Heart right ventricle (tissue), 16 donors: Measurements from ENCODE around the gene EIF5. TPM values are rescaled to one million over a fixed set of nuclear protein-coding genes. Genes with fewer than 3 reads are reported as not detected.
A peak's percentile ranks its signal among the peaks of the same experiment; 100 is the strongest.

ENCODE experiments used
- ATAC-seq, 8 donors: fragments of 200-7000 bp; cut with Tn5 transposase; one replicate each; pipeline ENCODE4 v1.9.1; 2020; ENCODE audit warnings: mild to moderate bottlenecking in 8 of 8, moderate library complexity in 8 of 8, moderate number of reproducible peaks in 1 of 8
- DNase-seq, 2 donors: peaks; one replicate each; pipeline ENCODE4 v3.0.0-alpha.2; 2020
- H3K27ac ChIP-seq, 10 donors: fragments of 200-600 bp; sonication (generic) in 2 of 10; one replicate each; pipeline versions ENCODE4 v1.5.0 to v1.8.0; 2020 to 2022; ENCODE audit warnings: mild to moderate bottlenecking in 3 of 10
- H3K27me3 ChIP-seq, 7 donors: fragments of 200-600 bp; one replicate each; pipeline ENCODE4 v1.8.0; 2021 to 2022; ENCODE audit warnings: mild to moderate bottlenecking in 2 of 7
- H3K36me3 ChIP-seq, 9 donors: fragments of 200-600 bp; sonication (generic) in 1 of 9; one replicate each; pipeline versions ENCODE4 v1.5.0 to v1.8.0; 2020 to 2022; ENCODE audit warnings: mild to moderate bottlenecking in 2 of 9
- H3K4me1 ChIP-seq, 9 donors: fragments of 200-600 bp; sonication (generic) in 1 of 9; one replicate each; pipeline versions ENCODE4 v1.5.0 to v1.8.0; 2020 to 2022; ENCODE audit warnings: mild to moderate bottlenecking in 4 of 9
- H3K4me3 ChIP-seq, 10 donors: fragments of 200-600 bp; sonication (generic) in 2 of 10; one replicate each; pipeline versions ENCODE4 v1.5.0 to v1.8.0; 2020 to 2022; ENCODE audit warnings: mild to moderate bottlenecking in 7 of 10, moderate library complexity in 2 of 10
- H3K9me3 ChIP-seq, 11 donors: fragments of 200-600 bp in 10 of 11; sonication (generic) in 2 of 11; one replicate each; pipeline versions ENCODE4 v1.5.0 to v1.8.0; 2013 to 2022; ENCODE audit warnings: mild to moderate bottlenecking in 2 of 11, control low read depth in 1 of 11, moderate library complexity in 1 of 11
- CTCF ChIP-seq, 9 donors: fragments of 200-600 bp; sonication (generic) in 2 of 9; IDR thresholded peaks; one replicate each; pipeline versions ENCODE4 v1.5.0 to v1.8.0; 2021 to 2022; ENCODE audit warnings: antibody characterized with exemption in 9 of 9, mild to moderate bottlenecking in 5 of 9, moderate library complexity in 1 of 9
- WGBS, 2 donors: extraction: QIAGEN DNeasy Blood & Tissue Kit; methylation state at CpG; one replicate each; pipeline ENCODE4 v1.1.7; 2013; ENCODE audit warnings: inconsistent platforms in 1 of 2; 5-methylcytosine and 5-hydroxymethylcytosine counted together
- intact Hi-C, 10 donors: fragments of 100-400 bp; cut with DNase I; formaldehyde crosslinking; loops; one replicate each; pipeline versions ENCODE4 v1.11.1 to v1.14.2; 2022
- polyA plus RNA-seq, 2 donors: library from polyadenylated mRNA; stranded (reverse); fragments of 200-250 nt; gene quantifications; one replicate each; pipeline ENCODE4 v1.2.3, GENCODE V29; 2013
- total RNA-seq, 10 donors: library from RNA; stranded (reverse); fragmentation: NEBNext Ultra II Directional in 3 of 10; extraction: Animal tissue kit (Norgen Biotek cat#: 25700) in 3 of 10; gene quantifications; one replicate each; pipeline versions ENCODE4 v1.2.1 to v1.2.4, GENCODE V29; 2021 to 2023
- donor health status: Arrhythmogenic right ventricular cardiomyopathy.
- donor health status: ischemic (EF 13 %, LVEDD 7.1; RV severe dilation, severe dysfunction).
- donor health status: healthy with polysubstance abuse.
- donor health status: DM: no; HTN: yes; CAD: no.
- donor health status: DM: no; HTN: no; CAD: no.
- donor health status: ischemic (EF 25% LVEDD 6.9; RV normal size, moderate dysfunction).
- donor health status: ischemic (EF 25% LVEDD 5.7; RV mildly dilated, moderate dysfunction).
- donor health status: healthy.
- donor health status: DM: yes; HTN: yes; CAD: no.
- donor health status: Ischemic cardiomyopathy.
- donor health status: ischemic (EF 35%, LVEDD 5.7; RV mildly dilated, moderate dysfunction).
- donor health status: nonischemic (EF 11% LVEDD 7.7; RV severe dilation, severe dysfunction).
- donor health status: DM: yes; HTN: yes; CAD: no.
- donor health status: PGD.
- donor health status: ischemic (EF 29% LVEDD 5.4; RV normal size, mild dysfunction).
- donor health status: nonischemic (EF 23%, LVEDD 6.1; RV moderate dilation, normal function).

The EIF5 gene
- total and polyA plus RNA-seq, 12 donors = 56.7 to 323 (median 230) TPM

- ATAC-seq = no peak
- peaks cover 0 to 10% (median under 1%) of the 10 kb centered on the region in 11 donors for H3K9me3 ChIP-seq
- no peaks in the 10 kb centered on the region for H3K36me3 ChIP-seq
- 84 to 90% methylated on average over 4 of the region's 4 CpGs for WGBS, 2 donors
- peaks cover 0 to 2% (median 0%) of the 10 kb centered on the region in 9 donors for H3K4me1 ChIP-seq
- no peak for DNase-seq
- H3K27ac ChIP-seq = no peak overlapping the region
- TF ChIP-seq CTCF (IDR thresholded peaks at IDR 0.05) = no peak
- intact Hi-C loops = no loop called here
- no peaks in the 10 kb centered on the region for H3K27me3 ChIP-seq
- no peak overlapping the region for H3K4me3 ChIP-seq
Observed at GRCh38 chr14:103367995-103368394, 34.0 kb downstream of the EIF5 start.

GRCh38 chr14:103370087-103370486, 36.0 kb downstream of the EIF5 start:
- TF ChIP-seq CTCF (IDR thresholded peaks at IDR 0.05) = no peak
- H3K9me3 ChIP-seq = no peaks in the 10 kb centered on the region
- peaks cover 0 to 1% (median 0%) of the 10 kb centered on the region in 7 donors for H3K27me3 ChIP-seq
- H3K4me1 ChIP-seq = peaks cover 0 to 2% (median 0%) of the 10 kb centered on the region in 9 donors
- no peak for DNase-seq
- H3K27ac ChIP-seq = no peak overlapping the region
- H3K4me3 ChIP-seq = no peak overlapping the region
- ATAC-seq = no peak
- intact Hi-C loops = no loop called here
- H3K36me3 ChIP-seq = no peaks in the 10 kb centered on the region
- WGBS, 2 donors = 97% methylated on average over 3 of the region's 3 CpGs

- Histone ChIP-seq H3K27ac (no peak overlapping the region), H3K9me3 (no peaks in the 10 kb centered on the region), H3K27me3 (peaks cover 0 to 6% (median 0%) of the 10 kb centered on the region in 7 donors), H3K36me3 (no peaks in the 10 kb centered on the region), H3K4me3 (no peak overlapping the region), H3K4me1 (peaks cover 0 to 2% (median 0%) of the 10 kb centered on the region in 9 donors)
- WGBS, 2 donors = 65 to 77% methylated on average over 11 to 18 of the region's 23 CpGs
- intact Hi-C loops = no loop called here
- DNase-seq (no peak), ATAC-seq (no peak)
- TF ChIP-seq CTCF (IDR thresholded peaks at IDR 0.05) = no peak
Observed at GRCh38 chr14:103372017-103372416, 38.0 kb downstream of the EIF5 start.

GRCh38 chr14:103372552-103373304, 38.7 kb downstream of the EIF5 start:
- Histone ChIP-seq H3K27me3 (peaks cover 0 to 6% (median 0%) of the 10 kb centered on the region in 7 donors), H3K4me3 (no peak overlapping the region), H3K9me3 (no peaks in the 10 kb centered on the region), H3K4me1 (peaks cover 0 to 2% (median 0%) of the 10 kb centered on the region in 9 donors), H3K27ac (no peak overlapping the region), H3K36me3 (no peaks in the 10 kb centered on the region)
- peak in 5 of 8 donors; percentile 42 to 83 (median 48) for ATAC-seq
- intact Hi-C loops = no loop called here
- TF ChIP-seq CTCF (IDR thresholded peaks at IDR 0.05) = no peak
- WGBS, 2 donors = 70 to 71% methylated on average over 11 of the region's 11 CpGs
- DNase-seq = no peak
